BJ (cell line): Measurements from ENCODE around the gene PLBD1. TPM values are rescaled to one million over a fixed set of nuclear protein-coding genes. Genes with fewer than 3 reads are reported as not detected.

Experiments used
- CTCF ChIA-PET: fragments of 350-600 bp; formaldehyde crosslinking; extraction: SDS; loops from one replicate; lab custom pipeline; 2021; ENCODE audit warnings: antibody characterized with exemption, inconsistent platforms; lab: Yijun Ruan, JAX
- POLR2A ChIA-PET: fragments of 300-600 bp; sonication (Branson Sonifier 250); formaldehyde crosslinking; extraction: SDS; loops from one replicate; lab custom pipeline; 2021; ENCODE audit warnings: antibody characterized with exemption; lab: Charles Lee
- DNase-seq: peaks from one replicate; pipeline ENCODE4 v3.0.0-alpha.2; 2011; ENCODE audit warnings: low read depth
- H3K27me3 ChIP-seq: 2 replicates; pipeline ENCODE4 v1.6.0; 2011; ENCODE audit warnings: low read length; ENCODE audit not compliant: control insufficient read depth, insufficient read depth
- H3K36me3 ChIP-seq: 2 replicates; pipeline ENCODE4 v1.5.1; 2011; ENCODE audit warnings: low read length; ENCODE audit not compliant: control insufficient read depth, insufficient read depth
- H3K4me3 ChIP-seq: 2 replicates; pipeline ENCODE4 v1.5.1; 2011; ENCODE audit warnings: low read depth, mild to moderate bottlenecking, control low read depth, low read length
- polyA plus RNA-seq: library from polyadenylated mRNA; depleted of rRNA; stranded (reverse); fragments of >200 nt; gene quantifications from 2 replicates; pipeline ENCODE4 v1.2.3, GENCODE V29; 2011
- TF ChIP-seq, protein P1 (sequence below): IDR thresholded peaks from 2 replicates; pipeline ENCODE4 v1.5.1; 2011; ENCODE audit warnings: low read depth, mild to moderate bottlenecking, control low read depth, inconsistent platforms, low read length, moderate library complexity; ENCODE audit not compliant: insufficient read depth

PLBD1 gene
- polyA plus RNA-seq, 1 experiment = 0.38 TPM

DNA sequence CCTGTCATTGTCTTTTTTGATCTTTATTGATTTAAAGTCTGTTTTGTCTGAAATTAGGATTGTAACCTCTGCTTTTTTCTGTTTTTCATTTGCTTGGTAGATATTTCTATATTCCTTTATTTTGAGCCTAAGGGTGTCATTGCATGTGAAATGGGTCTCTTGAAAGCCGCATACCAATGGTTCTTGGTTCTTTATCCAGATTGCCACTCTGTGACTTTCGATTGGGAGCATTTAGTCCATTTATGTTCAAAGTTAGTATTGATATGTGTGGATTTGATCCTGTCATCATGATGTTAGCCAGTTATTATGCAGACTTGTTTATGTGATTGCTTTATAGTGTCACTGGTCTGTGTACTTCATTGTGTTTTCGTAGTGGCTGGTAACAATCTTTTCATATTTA lies 29.8 kb upstream of the PLBD1 start:
- no peaks in the 10 kb centered on the region for H3K27me3 ChIP-seq
- H3K4me3 ChIP-seq = no peak overlapping the region
- no peak for DNase-seq
- CTCF ChIA-PET = no interaction called here
- POLR2A ChIA-PET = no interaction called here
- TF ChIP-seq, protein P1, sequence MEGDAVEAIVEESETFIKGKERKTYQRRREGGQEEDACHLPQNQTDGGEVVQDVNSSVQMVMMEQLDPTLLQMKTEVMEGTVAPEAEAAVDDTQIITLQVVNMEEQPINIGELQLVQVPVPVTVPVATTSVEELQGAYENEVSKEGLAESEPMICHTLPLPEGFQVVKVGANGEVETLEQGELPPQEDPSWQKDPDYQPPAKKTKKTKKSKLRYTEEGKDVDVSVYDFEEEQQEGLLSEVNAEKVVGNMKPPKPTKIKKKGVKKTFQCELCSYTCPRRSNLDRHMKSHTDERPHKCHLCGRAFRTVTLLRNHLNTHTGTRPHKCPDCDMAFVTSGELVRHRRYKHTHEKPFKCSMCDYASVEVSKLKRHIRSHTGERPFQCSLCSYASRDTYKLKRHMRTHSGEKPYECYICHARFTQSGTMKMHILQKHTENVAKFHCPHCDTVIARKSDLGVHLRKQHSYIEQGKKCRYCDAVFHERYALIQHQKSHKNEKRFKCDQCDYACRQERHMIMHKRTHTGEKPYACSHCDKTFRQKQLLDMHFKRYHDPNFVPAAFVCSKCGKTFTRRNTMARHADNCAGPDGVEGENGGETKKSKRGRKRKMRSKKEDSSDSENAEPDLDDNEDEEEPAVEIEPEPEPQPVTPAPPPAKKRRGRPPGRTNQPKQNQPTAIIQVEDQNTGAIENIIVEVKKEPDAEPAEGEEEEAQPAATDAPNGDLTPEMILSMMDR = no peak
- H3K36me3 ChIP-seq = no peaks in the 10 kb centered on the region

DNA sequence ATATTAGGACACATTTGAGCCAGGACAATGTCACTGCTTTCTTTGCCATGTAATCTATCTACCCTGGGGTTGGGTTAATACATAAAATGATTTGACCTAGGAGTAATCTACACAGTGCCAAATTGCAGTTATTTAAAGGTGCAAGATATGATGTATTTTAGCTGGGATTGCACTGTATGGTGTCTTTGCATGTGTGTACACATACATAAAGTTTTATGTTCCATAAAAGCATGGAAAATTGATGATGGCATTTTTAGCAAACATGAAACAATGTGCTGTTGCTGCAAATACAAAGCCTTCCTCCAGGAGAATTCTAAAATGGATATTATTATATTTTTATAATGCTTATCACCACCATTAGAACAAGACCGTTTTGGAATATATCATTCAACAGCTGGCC lies 24.0 kb upstream of the PLBD1 start:
- TF ChIP-seq, protein P1 = no peak
- POLR2A ChIA-PET = no interaction called here

DNA sequence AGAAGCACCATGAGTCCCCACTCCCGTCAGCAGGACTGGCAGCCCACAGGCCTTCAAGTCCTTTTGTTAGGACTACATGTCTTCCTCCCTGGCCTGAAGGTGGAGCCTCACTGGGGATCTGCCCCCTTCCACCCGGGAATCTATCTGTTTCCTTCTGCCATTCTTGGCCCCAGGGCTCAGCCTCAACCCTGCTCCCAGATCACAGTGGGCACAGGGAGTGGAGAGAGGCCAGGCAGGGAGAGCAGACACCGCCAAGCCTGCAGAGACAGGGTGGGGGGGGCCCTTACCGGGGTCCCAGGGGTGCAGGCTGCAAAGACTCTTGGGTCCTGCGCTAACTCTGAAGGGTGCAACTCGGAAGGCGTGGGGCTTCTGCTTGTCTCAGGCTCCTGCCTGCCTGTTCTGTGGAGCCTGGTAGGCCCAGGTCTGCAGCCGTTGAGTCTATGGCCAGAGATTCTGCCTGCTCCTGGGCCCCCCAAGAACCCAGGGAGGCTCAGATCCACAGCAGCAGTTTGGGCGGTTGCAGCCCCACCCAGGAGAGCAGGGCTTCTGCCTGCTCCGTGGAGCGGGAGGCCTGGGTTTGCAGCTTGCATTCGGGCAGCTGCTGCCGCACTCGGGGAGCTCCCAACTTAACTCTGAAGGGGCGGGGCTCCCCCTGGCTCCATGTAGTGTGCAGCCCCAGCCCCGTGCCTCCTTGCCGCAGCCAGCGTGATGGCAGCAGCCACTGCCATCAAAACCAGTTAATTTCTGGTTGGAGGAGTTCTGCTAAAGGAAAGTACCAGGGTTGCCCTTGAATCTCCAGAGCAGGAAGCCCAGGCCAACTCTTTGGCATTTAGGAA lies 21.7 kb upstream of the PLBD1 start:
- DNase-seq = no peak
- TF ChIP-seq, protein P1 = no peak
- Histone ChIP-seq H3K36me3 (no peaks in the 10 kb centered on the region), H3K4me3 (no peak overlapping the region), H3K27me3 (no peaks in the 10 kb centered on the region)
- ChIA-PET POLR2A (no interaction called here), CTCF (interaction anchor here (0.6 kb wide), 1 partner anchor 22 kb away, joined by 3 read pairs; no protein-coding TSS in a partner anchor)

More for the DNA sequence above, 24.0 kb upstream of the PLBD1 start:
- Histone ChIP-seq H3K36me3 (no peaks in the 10 kb centered on the region), H3K4me3 (no peak overlapping the region), H3K27me3 (no peaks in the 10 kb centered on the region)
- CTCF ChIA-PET = no interaction called here
- no peak for DNase-seq

DNA sequence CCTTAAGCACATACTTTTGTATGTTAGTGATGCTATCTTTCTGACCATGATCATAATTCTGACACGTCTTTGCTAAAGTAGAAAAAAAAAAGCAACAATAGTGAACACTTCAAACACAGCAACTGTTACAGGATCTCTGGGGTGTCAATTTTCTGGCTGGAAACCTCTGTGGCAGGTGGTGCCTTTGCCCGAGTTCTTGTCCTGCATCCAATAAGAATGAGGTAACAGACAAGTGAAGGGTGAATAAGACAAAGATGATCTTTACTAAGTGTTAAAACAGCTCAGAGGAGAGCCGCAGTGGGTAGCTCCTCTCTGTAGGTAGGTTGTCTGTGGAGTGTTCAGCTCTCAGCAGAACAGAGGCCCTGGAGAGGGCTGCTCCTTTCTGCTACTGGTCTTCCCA lies 20.9 kb upstream of the PLBD1 start:
- no peak for DNase-seq
- no peaks in the 10 kb centered on the region for H3K27me3 ChIP-seq
- H3K36me3 ChIP-seq = no peaks in the 10 kb centered on the region
- TF ChIP-seq, protein P1 = no peak
- ChIA-PET CTCF (interaction anchor here (0.6 to 0.8 kb wide), 2 partner anchors 23 to 41 kb away, joined by 3 read pairs; no protein-coding TSS in a partner anchor), POLR2A (no interaction called here)
- no peak overlapping the region for H3K4me3 ChIP-seq

DNA sequence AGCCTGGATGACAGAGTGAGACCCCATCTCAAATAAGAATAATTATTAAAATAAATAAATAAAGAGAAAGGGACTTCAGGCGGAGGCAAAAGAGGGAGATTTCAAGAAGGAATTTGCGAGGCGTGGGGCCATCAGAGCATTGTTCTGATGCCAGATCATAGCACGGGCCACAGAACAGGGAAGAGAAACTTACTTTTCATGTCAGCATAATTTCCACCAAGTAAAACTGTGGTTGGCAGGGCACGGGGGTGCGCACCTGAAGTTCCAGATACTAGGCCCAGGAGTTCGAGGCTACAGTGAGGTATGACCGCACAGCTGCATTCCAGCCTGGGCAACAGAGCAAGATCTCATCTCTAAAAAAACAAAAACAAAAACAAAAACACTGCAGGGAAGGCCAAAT lies 11.0 kb upstream of the PLBD1 start:
- ChIA-PET POLR2A (no interaction called here), CTCF (no interaction called here)
- Histone ChIP-seq H3K4me3 (no peak overlapping the region), H3K36me3 (no peaks in the 10 kb centered on the region), H3K27me3 (no peaks in the 10 kb centered on the region)
- no peak for DNase-seq
- TF ChIP-seq, protein P1 = no peak
